Activated gamma-delta T cell treated with Interleukin-2 at 50 U/mL for 16 hours (primary cell): ENCODE data around the gene PIK3CA.
"Not testable (repeated sequence)": the region's sequence is repeated elsewhere in the genome, so short reads cannot be mapped to it uniquely, and the experiment has no call there.

Experiments used
- DNase-seq: peaks from one replicate; pipeline ENCODE4 v3.0.0-alpha.2; 2020

PIK3CA gene

DNA sequence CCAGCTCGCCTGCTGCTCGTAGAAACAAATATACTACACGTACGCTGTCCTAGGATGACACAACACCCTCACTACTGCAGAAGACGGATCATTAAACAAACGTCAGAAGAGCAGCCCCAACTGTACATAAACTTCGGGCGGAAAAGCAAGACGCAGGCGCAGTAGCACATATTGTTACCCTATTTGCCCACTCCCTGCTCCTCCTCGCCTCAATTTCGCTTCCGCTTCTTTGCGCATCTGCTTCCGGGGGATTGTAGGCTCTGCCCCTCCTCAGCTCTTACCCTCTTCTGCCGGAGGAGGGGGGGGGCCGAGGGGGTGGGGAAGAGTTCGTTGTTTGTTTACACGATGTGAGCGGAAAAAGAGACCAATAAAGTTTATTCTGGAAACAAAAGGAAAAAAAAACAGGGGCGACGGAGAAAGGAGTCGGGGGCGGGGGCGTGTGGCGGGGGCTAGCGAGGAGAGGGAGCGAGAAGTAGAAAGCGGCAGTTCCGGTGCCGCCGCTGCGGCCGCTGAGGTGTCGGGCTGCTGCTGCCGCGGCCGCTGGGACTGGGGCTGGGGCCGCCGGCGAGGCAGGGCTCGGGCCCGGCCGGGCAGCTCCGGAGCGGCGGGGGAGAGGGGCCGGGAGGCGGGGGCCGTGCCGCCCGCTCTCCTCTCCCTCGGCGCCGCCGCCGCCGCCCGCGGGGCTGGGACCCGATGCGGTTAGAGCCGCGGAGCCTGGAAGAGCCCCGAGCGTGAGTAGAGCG lies at the start of gene PIK3CA:
Gene PIK3CA (plus strand): TSS at position 485 of the 743 bp plus-strand sequence. CDS start 50,469 bp downstream, outside the sequence.
- peak; percentile 94 for DNase-seq

DNA sequence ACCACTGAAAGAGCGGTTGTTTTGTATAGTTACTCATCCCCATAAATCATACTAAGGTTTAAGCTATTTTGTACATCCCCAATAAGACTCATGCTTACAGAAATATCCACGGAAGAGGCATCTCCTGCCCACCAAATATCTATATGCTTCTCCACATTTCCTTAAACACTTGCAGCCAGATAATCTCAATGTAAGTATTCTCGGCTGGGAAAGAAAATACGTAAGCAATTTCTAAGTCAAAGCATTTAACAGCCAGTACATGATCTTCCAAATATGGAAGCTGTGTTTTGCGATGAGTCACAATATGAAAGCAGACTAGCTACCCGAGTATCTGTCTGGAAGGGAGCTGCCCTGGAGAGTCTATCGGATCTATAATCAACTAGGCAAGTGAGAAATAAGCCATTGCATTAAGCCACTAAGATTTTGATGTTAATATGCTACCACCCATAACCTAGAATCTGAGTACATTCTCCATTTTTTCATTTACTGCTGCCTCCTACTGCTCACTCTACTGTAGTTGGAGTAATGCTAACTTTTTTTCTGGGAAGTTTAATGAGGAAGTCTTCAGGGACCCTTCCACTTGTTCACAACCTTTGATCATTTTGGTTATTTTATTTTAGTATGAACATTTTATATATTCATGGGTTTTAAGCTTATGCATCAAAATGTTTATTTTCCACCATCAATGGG lies 49.6 kb upstream of the PIK3CA start:
- DNase-seq, result no peak

DNA sequence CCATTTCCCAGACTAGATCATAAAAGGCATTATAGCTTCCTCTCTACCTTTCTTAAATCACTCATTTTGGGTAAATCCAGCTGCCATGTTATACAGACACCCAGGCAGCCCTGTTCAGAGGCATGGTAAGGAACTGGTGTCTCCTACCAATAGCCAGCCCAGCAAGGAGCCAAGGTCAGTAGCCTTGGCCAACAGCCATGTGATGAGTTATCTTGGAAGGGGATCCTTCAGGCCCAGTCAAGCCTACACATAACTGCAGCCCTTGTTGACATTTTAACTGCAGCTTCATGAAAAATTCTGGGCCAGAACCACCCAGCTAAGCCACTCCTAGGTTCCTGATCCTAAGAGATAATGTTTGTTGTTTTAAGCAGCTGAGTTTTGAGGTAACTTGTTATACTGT lies 47.5 kb upstream of the PIK3CA start:
- DNase-seq, result no peak

DNA sequence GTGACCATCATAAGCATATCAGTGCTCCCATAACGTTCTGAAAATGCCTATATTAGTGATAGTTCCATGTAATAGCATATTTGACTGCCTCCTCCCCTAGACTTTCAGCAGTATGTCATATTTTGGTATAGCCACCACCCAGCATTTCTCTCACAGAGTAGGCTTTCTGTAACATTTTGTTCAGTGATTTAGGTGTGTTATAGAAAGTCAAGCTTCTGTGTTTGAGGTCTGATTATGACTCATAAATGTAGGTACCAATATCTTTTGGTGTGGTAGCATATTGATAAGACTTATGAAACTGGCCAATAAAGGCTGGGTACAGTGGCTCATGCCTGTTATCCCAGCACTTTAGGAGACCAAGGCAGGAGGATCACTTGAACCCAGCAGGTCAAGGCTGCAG lies 42.3 kb upstream of the PIK3CA start:
- DNase-seq, result no peak

GRCh38 chr3:179107617-179108016 lies 40.5 kb upstream of the PIK3CA start:
- DNase-seq, result no peak

- no peak for DNase-seq
Observed at GRCh38 chr3:179108086-179108485, 40.1 kb upstream of the PIK3CA start.

- no peak for DNase-seq
Observed at GRCh38 chr3:179113903-179114302, 34.3 kb upstream of the PIK3CA start.

DNA sequence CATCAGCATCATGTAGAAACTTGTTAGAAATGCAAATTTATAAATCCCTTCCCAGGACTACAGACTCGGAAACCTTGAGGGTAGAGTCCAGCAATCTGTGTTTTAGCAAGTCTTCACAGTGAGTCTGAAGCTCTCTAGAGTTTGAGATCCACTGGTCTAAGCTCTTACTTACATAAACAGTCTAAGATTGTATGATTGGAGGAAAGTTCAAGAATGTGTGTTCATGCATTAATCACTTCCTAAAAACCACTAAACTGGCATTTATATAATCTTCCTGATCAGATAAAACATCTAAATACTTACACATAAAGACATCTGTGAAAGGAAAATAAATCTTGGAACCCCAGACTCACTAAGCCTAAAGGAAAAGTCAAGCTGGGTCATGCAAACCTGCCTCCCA lies 32.7 kb upstream of the PIK3CA start:
- not testable (repeated sequence) for DNase-seq

- DNase-seq, result no peak
Observed at GRCh38 chr3:179116816-179117215, 31.3 kb upstream of the PIK3CA start.

DNA sequence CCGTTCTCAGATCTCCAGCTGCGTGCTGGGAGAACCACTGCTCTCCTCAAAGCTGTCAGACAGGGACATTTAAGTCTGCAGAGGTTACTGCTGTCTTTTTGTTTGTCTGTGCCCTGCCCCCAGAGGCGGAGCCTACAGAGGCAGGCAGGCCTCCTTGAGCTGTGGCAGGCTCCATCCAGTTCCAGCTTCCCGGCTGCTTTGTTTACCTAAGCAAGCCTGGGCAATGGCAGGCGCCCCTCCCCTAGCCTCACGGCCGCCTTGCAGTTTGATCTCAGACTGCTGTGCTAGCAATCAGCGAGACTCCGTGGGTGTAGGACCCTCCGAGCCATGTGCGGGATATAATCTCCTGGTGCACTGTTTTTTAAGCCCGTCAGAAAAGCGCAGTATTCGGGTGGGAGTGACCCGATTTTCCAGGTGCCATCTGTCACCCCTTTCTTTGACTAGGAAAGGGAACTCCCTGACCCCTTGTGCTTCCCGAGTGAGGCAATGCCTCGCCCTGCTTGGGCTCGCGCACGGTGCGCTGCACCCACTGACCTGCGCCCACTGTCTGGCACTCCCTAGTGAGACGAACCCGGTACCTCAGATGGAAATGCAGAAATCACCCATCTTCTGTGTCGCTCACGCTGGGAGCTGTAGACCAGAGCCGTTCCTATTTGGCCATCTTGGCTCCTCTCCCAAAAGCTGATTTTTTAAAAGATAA lies 15.8 kb upstream of the PIK3CA start:
- DNase-seq, result not testable (repeated sequence)

- no peak for DNase-seq
Observed at GRCh38 chr3:179133575-179133974, 14.6 kb upstream of the PIK3CA start.

GRCh38 chr3:179136195-179136594 lies 12.0 kb upstream of the PIK3CA start:
- no peak for DNase-seq

GRCh38 chr3:179141890-179142289 lies 6.3 kb upstream of the PIK3CA start:
- no peak for DNase-seq

GRCh38 chr3:179146911-179147513 lies 1.1 kb upstream of the PIK3CA start:
- peak; percentile 22 for DNase-seq

- DNase-seq, result no peak
Observed at GRCh38 chr3:179147514-179147872, 664 bp upstream of the PIK3CA start.

- DNase-seq, result peak; percentile 63
Observed at GRCh38 chr3:179148616-179149405, 654 bp downstream of the PIK3CA start.

DNA sequence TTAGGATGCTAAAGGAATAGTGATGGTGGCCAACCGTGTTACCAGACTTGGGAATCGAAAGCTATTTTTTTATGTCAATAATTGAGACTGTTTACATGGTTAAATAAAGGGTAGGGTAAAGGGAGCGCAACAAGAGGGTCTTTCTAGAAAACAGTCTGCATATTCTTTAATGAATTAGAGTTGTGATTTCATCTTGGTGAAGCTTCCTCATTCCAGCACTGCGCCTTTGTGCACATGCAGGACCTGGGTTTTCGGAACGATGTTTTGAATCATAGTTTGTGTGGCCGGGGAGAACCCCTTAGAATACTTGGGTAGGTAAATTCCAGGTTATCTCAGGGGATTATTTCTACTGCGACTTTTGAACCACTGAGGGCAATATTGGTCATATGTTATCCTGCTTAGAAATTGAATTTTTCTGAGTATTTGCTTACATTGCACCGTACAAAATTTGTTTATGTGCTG lies 1.3 kb downstream of the PIK3CA start:
- peak; percentile 15 for DNase-seq

GRCh38 chr3:179149951-179150350 lies 1.8 kb downstream of the PIK3CA start:
- no peak for DNase-seq

DNA sequence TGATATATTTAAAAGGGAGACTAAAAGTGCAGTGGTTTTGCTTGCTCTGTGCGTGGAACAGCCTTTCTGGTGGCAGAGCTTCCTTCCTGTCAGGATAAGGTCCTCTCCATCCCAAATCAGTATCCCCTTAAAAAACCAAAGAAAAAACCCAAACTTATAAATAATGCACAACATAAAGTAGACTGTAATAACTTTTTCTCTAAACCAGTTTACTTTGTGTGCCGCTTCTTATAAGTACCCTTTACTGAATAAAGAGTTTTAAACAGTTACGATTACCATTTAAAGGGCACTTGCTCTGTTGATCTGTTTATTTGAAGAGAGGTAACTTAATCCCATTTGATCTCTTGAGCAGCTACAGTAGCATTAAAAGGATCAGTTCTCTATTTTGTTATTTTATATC lies 2.5 kb downstream of the PIK3CA start:
- DNase-seq, result no peak

GRCh38 chr3:179151474-179151873 lies 3.3 kb downstream of the PIK3CA start:
- DNase-seq, result no peak

DNA sequence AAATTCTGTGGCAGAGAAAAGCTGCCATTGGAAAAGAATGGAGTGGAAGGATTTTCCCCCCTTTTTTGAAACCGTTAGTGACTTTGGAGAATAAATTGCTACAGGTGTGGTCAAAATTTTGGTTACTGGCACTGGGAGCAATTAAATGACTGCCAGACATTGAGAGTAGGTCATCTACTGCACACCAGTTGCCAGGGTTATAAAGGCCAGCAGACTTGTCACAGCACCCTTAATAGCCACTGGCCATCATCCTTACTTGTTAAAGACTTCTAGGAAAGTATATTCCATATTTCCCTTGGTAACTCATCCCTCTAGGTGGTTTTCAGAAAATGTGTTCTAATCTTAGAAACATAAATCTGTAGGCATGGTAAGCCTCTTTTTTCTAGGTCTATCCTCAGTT lies 8.0 kb downstream of the PIK3CA start:
- DNase-seq, result no peak

DNA sequence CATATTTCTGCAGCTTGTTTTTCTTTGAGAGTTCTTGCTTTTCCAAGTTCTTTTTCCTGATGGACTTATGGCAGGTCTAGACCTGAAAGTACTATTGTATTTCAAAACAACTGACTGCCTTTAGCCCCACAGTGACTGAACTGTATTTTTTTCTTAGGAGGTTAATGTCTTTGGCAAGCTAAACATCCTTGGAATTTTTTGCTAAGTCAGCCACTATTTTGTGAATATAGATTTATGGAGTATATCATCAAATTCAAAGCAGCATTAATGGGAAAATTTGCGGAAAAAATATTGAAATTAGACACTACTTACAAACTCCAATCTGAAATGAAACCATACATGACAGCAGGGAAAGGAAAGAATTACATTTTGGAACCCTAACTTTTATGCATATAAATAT lies 8.6 kb downstream of the PIK3CA start:
- no peak for DNase-seq
